Breast epithelium (tissue), 3 donors: ENCODE data around the gene ACAA1.

ENCODE experiments used
- POLR2A ChIP-seq: fragments of 450-650 bp; IDR thresholded peaks from one replicate; pipeline ENCODE4 v1.6.1; 2016; ENCODE audit warnings: antibody characterized with exemption, mild to moderate bottlenecking, moderate library complexity
- POLR2AphosphoS5 ChIP-seq, 3 donors: sonication (generic); formaldehyde crosslinking; IDR thresholded peaks; one replicate each; pipeline ENCODE4 v1.6.1; 2017; ENCODE audit warnings: antibody characterized with exemption in 3 of 3
- TF ChIP-seq, protein P1 (sequence below), 3 donors: fragments of 450-650 bp; IDR thresholded peaks; one replicate each; pipeline ENCODE4 v1.5.1; 2016 to 2017; ENCODE audit warnings: antibody characterized with exemption in 3 of 3, mild to moderate bottlenecking in 3 of 3, moderate library complexity in 3 of 3

DNA sequence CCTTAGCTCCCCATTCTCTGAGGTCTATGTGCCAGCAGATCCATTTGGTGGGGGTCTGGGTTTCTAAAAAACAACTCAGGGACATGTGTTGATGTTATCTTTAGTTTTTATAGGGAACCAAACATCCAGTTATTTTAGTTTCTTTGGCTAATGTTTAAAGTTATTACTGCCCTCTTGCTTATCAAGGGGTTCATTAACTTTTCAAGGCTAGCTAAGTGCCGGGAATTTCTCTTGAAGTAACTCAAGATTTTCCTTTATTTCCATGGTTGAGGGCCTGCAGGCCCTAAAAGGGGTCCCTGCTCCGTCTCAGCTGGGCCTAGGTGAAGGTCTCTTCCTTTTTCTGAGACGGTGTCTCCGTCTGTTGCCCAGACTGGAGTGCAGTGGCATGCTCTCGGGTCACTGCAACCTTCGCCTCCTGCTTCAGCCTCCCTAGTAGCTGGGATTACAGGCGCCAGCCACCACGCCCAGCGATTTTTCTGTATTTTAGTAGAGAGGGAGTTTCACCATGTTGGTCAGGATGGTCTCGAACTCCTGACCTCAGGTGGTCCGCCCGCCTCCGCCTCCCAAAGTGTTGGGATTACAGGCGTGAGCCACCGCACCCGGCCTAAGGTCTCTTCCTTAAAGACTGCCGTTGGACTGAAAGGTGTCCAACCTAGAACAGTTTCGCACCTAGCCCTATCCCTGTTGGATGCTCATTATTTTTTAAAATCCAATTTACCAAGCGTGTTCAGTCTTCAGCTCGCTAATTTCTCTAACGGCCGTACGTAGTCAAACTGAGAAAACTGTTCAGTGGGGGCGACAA lies 27.1 kb upstream of the ACAA1 start:
- TF ChIP-seq, protein P1, sequence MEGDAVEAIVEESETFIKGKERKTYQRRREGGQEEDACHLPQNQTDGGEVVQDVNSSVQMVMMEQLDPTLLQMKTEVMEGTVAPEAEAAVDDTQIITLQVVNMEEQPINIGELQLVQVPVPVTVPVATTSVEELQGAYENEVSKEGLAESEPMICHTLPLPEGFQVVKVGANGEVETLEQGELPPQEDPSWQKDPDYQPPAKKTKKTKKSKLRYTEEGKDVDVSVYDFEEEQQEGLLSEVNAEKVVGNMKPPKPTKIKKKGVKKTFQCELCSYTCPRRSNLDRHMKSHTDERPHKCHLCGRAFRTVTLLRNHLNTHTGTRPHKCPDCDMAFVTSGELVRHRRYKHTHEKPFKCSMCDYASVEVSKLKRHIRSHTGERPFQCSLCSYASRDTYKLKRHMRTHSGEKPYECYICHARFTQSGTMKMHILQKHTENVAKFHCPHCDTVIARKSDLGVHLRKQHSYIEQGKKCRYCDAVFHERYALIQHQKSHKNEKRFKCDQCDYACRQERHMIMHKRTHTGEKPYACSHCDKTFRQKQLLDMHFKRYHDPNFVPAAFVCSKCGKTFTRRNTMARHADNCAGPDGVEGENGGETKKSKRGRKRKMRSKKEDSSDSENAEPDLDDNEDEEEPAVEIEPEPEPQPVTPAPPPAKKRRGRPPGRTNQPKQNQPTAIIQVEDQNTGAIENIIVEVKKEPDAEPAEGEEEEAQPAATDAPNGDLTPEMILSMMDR (IDR thresholded peaks at IDR 0.05), result no peak
- no peak for TF ChIP-seq POLR2AphosphoS5 (IDR thresholded peaks at IDR 0.05)
- no peak for TF ChIP-seq POLR2A
